ENCODE results near the gene SPG7.

DNA sequence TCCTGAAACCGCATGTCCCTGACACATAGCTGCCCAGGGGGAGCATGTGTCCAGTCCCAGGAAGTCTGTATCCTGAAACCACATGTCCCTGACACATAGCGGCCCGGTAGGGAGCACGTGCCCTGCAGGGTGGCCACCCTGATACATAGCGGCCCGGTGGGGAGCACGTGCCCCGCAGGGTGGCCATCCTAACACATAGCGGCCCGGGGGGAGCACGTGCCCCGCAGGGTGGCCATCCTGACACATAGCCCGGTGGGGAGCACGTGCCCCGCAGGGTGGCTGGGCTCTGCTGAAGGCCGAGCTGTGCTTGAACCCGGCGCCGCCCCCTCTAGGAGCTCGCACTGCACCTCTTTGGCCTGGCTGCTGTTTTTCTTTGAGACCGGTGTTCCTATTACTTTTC is 33.6 kb downstream of the SPG7 start:
- no peak for TF ChIP-seq SETDB1 (IDR thresholded peaks at IDR 0.05; ENCODE audit: insufficient read length, low read length)
- TF ChIP-seq, protein P1, sequence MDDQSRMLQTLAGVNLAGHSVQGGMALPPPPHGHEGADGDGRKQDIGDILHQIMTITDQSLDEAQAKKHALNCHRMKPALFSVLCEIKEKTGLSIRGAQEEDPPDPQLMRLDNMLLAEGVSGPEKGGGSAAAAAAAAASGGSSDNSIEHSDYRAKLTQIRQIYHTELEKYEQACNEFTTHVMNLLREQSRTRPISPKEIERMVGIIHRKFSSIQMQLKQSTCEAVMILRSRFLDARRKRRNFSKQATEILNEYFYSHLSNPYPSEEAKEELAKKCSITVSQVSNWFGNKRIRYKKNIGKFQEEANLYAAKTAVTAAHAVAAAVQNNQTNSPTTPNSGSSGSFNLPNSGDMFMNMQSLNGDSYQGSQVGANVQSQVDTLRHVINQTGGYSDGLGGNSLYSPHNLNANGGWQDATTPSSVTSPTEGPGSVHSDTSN (CRISPR knock-in tag; IDR thresholded peaks at IDR 0.05), result no peak
- TF ChIP-seq ZNF768 (tag by site-specific recombination; IDR thresholded peaks at IDR 0.05), result no peak
- TF ChIP-seq, protein P2, sequence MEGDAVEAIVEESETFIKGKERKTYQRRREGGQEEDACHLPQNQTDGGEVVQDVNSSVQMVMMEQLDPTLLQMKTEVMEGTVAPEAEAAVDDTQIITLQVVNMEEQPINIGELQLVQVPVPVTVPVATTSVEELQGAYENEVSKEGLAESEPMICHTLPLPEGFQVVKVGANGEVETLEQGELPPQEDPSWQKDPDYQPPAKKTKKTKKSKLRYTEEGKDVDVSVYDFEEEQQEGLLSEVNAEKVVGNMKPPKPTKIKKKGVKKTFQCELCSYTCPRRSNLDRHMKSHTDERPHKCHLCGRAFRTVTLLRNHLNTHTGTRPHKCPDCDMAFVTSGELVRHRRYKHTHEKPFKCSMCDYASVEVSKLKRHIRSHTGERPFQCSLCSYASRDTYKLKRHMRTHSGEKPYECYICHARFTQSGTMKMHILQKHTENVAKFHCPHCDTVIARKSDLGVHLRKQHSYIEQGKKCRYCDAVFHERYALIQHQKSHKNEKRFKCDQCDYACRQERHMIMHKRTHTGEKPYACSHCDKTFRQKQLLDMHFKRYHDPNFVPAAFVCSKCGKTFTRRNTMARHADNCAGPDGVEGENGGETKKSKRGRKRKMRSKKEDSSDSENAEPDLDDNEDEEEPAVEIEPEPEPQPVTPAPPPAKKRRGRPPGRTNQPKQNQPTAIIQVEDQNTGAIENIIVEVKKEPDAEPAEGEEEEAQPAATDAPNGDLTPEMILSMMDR (tag by site-specific recombination; IDR thresholded peaks at IDR 0.05), result no peak
- TF ChIP-seq ZNF24 (tag by site-specific recombination; IDR thresholded peaks at IDR 0.05), result no peak
- TF ChIP-seq ZNF16 (tag by site-specific recombination; IDR thresholded peaks at IDR 0.05; ENCODE audit: low read depth), result no peak
- no peak for TF ChIP-seq ZNF274 (IDR thresholded peaks at IDR 0.05; ENCODE audit: low read length)
- no peak for TF ChIP-seq ZNF274 (tag by site-specific recombination; IDR thresholded peaks at IDR 0.05; ENCODE audit: borderline replicate concordance)
- TF ChIP-seq, protein P3, sequence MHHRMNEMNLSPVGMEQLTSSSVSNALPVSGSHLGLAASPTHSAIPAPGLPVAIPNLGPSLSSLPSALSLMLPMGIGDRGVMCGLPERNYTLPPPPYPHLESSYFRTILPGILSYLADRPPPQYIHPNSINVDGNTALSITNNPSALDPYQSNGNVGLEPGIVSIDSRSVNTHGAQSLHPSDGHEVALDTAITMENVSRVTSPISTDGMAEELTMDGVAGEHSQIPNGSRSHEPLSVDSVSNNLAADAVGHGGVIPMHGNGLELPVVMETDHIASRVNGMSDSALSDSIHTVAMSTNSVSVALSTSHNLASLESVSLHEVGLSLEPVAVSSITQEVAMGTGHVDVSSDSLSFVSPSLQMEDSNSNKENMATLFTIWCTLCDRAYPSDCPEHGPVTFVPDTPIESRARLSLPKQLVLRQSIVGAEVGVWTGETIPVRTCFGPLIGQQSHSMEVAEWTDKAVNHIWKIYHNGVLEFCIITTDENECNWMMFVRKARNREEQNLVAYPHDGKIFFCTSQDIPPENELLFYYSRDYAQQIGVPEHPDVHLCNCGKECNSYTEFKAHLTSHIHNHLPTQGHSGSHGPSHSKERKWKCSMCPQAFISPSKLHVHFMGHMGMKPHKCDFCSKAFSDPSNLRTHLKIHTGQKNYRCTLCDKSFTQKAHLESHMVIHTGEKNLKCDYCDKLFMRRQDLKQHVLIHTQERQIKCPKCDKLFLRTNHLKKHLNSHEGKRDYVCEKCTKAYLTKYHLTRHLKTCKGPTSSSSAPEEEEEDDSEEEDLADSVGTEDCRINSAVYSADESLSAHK (tag by site-specific recombination; IDR thresholded peaks at IDR 0.05), result no peak
- no peak for TF ChIP-seq ZNF561 (tag by site-specific recombination; IDR thresholded peaks at IDR 0.05; ENCODE audit: borderline replicate concordance)
- TF ChIP-seq, protein P4, sequence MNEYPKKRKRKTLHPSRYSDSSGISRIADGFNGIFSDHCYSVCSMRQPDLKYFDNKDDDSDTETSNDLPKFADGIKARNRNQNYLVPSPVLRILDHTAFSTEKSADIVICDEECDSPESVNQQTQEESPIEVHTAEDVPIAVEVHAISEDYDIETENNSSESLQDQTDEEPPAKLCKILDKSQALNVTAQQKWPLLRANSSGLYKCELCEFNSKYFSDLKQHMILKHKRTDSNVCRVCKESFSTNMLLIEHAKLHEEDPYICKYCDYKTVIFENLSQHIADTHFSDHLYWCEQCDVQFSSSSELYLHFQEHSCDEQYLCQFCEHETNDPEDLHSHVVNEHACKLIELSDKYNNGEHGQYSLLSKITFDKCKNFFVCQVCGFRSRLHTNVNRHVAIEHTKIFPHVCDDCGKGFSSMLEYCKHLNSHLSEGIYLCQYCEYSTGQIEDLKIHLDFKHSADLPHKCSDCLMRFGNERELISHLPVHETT (tag by site-specific recombination; IDR thresholded peaks at IDR 0.05), result no peak
- no peak for TF ChIP-seq TRIM28 (IDR thresholded peaks at IDR 0.05; ENCODE audit: borderline replicate concordance, low read length)
- TF ChIP-seq, protein P5, sequence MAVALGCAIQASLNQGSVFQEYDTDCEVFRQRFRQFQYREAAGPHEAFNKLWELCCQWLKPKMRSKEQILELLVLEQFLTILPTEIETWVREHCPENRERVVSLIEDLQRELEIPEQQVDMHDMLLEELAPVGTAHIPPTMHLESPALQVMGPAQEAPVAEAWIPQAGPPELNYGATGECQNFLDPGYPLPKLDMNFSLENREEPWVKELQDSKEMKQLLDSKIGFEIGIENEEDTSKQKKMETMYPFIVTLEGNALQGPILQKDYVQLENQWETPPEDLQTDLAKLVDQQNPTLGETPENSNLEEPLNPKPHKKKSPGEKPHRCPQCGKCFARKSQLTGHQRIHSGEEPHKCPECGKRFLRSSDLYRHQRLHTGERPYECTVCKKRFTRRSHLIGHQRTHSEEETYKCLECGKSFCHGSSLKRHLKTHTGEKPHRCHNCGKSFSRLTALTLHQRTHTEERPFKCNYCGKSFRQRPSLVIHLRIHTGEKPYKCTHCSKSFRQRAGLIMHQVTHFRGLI (tag by site-specific recombination; IDR thresholded peaks at IDR 0.05), result peak; percentile 36; the same call in 1 of the 2 replicates
- TF ChIP-seq, protein P6, sequence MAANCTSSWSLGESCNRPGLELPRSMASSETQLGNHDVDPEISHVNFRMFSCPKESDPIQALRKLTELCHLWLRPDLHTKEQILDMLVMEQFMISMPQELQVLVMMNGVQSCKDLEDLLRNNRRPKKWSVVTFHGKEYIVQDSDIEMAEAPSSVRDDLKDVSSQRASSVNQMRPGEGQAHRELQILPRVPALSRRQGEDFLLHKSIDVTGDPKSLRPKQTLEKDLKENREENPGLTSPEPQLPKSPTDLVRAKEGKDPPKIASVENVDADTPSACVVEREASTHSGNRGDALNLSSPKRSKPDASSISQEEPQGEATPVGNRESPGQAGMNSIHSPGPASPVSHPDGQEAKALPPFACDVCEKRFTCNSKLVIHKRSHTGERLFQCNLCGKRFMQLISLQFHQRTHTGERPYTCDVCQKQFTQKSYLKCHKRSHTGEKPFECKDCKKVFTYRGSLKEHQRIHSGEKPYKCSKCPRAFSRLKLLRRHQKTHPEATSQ (tag by site-specific recombination; IDR thresholded peaks at IDR 0.05), result no peak
- TF ChIP-seq ZNF121 (tag by site-specific recombination; IDR thresholded peaks at IDR 0.05), result no peak

Data from HEK293 (cell line).